Stimulated activated CD4-positive, alpha-beta T cell treated with anti-CD3 and anti-CD28 coated beads, Interleukin-2, amount 100 ng/mL, for 4 hours (primary cell): ENCODE measurements around the gene RPAP3.

Source experiments
- DNase-seq: peaks from one replicate; pipeline ENCODE4 v3.0.0-alpha.2; 2020; ENCODE audit warnings: low read depth

Gene RPAP3

DNA sequence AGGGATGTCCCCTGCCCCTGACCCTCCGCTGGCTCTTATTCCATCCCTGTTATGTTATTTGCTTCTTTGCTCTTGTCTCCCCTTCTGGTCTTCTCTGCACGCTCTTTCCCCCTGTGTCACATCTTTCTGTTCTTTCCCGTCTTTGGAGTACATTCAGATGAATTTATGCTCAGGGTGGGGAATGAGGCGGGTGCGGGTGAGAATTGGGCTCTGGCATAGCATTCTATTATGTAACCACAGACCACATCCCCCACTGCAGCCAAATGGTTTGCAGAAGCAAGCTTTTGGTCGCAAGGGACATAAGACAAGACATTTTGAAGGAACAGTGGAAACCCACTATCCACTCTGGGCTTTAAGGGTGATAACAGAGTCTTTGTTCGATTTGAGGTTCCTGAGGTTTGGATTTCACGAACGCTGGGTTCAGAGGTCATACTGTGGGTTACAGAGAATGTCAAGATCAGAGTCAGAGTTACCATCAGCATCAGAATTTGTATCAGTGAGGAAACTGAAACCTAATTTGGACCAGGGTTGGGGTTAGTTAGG lies 15.7 kb upstream of the RPAP3 start:
- no peak for DNase-seq

DNA sequence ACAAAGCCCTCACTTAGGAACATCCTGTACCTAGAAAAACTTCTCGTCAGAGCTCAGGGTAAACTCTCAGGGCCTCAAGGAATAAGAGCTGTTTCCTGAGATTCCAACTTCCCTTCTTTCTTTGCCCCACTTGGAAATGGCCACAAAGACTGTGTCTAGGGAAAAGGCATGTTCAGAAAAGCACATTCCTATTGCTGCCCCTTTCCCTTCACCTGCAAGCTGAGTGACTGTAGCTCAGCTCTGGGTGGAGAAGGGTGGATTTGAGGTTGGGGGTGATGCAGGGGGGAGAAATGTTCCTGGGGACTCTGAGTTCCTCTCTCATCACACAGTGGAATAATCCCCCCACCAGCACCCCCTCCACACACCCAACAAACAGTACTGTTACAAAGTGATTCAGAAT lies 12.7 kb upstream of the RPAP3 start:
- no peak for DNase-seq

DNA sequence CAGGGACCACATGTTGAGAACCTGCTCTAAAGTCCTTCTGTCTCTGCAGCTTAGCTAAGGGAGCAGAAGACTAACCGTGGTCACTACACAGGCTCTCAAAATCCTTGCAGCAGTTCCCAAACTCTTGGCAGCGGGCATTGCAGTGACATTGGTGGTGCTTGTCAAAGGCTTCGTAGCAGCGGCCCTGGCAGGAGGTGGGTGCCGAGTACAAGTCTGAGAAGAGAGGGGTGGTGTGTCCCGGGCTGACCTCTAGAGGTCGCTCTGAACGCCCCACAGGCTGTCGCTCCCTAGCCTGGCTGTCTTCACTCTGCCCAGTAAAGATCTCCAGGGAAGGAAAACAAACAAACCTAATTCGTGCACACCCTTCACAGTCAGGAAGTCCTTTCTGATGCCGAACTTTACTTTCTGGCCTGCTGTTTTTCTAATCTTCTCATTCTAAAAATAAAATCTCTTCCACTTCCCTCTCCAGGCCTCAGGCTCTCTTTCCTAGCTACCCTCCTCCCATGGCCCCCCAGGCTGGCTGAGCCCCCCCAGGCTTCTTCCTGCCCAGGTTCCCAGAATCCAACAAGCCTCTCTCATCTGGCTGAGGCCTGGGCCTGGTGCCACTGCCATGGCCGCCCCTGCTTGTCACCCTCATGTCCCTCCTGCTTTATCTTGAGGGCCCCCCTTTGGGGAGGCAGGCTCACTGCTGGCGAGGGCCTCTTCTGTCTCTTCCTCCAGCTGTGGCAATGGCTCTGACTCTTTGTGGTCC lies 11.8 kb upstream of the RPAP3 start:
- DNase-seq: peak; percentile 16

DNA sequence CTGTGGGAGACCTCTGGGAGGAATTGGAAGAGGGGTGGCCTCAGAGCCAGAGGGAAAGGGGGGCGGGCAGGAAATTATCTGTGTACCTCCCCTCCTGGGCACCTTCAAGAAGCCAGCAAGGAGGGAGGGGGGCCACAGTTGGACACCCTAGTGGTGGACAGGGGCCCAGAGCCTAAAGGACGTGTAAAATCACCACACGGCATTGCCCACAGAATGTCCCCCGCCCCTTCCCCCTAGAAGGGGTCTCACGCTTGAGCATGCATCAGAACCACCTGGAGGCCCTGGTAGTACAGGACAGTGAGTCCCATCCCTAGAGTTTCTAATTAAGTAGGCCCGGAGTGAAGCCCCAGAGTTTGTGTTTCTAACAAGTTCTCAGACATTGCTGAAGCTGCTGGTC lies 11.2 kb upstream of the RPAP3 start:
- no peak for DNase-seq

DNA sequence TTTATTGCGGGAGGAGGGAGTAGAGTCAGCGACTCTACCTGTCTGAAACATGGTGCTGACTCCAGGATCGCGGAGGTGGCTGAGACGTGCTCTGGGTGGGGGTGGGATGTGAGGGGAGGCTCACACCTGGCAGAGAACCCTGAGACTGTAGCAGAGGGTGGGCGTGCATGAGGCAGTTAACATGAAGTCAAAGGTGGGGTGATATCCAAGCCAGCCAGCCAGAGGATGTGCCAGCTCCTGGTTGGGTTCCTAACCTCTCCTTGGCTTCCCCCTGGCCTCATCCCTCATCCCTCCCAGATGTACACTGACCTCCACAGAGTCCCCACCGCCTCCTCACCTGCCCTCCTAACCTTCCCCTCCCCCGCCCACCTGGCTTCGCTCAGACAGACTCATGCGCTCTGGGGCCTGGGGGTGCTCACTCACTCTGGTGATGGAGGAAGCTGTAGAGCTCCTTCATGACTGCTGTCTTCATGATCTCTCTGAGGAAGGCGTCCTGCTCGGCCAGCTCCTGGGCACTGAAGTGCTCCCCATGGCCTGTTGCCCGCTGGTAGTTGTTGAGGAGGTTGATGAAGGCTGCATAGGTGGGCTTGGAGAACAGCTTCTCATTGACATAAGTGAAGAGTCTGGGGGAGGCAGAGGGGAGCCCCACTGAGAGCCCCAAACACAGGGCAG lies 10.2 kb upstream of the RPAP3 start:
- no peak for DNase-seq

DNA sequence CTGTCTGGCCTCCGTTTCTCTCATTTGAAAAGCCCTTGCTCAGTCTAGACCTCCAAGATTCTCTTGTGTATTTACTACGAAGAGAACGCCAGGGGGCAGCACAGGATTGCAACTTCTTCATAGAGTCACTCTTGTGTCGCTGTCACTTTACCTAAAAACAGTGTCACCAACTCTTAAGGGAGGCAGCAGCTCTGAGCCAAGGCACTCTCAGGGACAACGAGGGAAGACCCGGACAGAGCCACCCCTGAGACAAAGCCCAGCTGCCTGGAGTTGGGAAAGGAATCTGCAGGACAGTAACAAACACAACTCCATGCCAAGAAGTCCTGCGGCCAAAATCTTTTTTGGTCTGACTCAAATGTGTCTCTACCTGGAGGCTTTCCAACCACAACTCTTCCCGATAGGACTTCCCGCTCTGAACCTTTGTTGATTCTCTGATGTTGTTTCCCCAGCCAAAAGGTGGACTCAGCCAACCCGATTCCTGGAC lies 9.6 kb upstream of the RPAP3 start:
- DNase-seq: peak; percentile 70

DNA sequence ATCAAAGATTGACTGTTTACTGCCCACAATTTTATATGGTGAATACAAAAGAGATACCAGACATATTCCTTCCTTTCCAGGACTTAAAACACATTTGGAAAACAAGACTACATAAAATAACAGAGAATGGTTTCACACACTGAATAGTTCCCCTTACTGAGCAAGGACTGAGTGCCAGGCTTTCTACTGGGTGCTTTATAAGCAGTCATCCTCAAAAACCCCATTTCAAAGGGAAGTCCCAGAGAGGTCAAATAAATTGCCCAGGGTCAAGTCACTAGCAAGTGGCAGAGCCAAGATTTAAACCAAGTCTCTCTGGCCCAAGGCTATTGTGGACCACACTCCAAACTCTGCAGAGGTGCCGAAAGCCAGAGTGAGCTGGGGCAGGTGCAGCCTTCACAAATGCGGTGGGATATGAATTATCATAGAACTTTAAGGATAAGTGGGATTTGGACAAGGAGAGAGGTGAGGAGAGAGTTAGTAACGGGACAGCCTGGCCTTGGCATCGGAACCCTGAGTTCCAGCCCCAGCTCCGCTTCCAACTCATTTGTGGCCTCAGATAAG lies 9.1 kb upstream of the RPAP3 start:
- no peak for DNase-seq

DNA sequence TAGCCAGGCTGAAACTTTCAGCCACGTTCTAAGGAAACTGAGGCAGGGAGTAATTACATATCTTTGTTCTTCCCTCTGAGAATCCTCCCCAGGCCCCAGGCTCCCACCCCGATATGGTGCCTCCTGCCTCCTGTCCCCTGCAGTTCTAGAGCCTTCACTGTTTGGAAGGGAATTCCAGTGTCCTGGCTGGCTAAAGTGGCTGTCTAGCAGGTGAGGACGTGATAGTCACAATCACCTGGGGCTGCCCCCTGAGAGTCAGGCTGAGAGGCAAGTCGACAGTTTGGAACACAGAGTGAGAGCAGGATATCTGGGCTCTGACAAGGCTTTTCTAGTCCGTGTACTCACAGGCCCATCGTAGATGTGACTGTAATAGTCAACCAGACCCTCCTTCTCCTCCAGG lies 6.3 kb upstream of the RPAP3 start:
- DNase-seq: no peak

DNA sequence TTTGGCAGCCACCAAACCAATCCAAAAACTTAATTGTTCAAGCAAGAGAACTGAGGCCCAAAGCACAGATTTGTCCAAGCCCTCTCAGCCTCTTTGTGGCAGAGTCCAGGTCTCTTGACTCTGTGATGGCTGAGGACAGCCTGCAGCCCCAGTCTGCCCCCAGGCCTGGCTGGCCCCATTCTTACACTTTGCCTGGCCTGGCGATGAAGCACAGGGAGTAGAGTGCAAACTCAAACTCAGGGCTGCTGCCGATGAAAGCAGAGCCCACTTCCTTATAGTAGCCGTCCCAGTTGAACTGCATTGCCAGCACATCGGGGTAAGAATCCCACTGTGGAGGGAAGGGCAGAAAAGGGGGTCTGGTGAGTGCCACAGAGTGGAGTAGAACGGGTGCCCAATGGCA lies 5.6 kb upstream of the RPAP3 start:
- no peak for DNase-seq

DNA sequence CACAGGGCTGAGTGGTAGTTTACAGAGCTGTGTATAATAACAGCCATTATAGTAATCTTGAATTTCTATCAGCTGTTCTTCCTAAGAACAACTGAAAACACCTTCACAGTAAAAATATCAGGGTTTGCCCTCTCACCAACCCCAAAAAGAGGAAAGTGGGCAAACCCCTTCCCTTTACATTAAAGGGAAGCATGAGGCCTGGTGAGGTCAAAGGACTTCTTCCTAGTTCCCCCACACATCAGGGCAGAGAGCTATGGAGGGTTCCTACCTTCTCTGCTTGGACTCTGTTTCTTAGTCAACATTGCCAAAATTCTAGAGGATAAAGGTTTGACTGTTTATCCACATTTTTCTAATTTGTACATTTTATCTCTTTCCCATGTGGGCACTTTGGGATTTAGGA lies 4.4 kb upstream of the RPAP3 start:
- no peak for DNase-seq

DNA sequence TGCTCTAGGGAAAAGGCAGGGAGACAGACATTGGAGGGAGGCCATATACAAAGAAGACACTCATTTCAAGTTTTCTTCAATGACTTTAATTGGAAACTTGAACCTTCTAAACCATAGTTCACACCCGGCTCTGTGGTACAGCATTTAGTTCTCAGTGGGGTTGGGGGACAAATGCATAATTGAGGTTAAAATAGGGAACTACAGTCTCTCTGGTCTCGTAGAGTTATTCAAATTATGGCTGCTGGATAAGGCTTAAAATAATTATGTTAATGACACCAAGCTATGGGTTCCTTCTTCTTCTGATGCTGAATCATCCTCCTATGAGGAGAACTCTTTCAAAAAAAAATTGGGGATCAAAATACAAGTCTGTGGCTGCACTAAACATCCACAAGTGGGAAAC lies 3.8 kb upstream of the RPAP3 start:
- no peak for DNase-seq

DNA sequence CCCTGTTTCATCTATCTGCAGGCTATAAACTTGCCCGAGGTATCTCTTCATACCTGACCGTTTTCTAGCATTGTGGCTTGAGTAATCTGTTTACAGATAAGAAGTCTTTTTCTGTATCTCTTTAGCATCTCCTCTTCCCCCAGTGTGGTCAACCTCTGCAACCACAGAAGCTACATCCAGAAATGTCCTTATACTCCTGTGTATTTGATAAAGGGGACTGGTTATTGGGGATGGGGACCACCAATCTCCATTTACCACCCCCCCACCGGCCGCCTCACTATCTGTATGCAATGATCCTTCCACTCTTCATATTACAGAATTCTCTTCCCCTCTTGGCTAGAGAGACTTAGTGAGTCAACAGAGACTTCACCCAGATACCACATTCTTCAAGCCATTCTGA lies 3.4 kb upstream of the RPAP3 start:
- no peak for DNase-seq

DNA sequence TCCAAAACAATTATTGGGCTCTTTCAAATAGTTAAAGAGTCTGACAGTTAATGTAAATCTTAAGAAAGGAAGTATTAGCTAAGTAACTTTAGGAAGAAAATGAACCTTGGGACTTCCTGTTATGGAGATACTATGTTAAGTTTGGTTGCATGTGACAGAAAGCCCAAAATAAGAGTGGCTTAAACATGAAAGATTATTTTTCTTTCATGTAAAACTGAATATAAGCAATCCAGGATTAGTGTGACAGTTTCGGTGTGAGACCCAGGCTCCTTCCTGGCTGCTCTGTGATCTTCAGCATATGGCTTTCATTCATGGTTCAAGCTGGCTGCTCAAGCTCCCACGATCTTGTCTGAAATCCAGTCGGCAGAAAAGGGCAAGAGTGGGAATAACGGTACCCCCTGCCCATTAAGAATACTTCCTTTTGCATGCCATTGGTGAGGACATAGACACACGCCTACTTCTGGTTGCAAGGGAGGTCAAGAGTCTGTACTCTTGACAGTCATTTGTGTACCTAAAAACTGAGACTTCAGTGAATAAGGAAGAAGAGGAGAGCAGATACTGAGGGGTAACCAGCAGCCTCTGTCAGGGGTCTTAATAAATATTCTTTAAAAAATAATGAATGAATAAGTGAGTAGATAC lies 2.2 kb upstream of the RPAP3 start:
- no peak for DNase-seq

DNA sequence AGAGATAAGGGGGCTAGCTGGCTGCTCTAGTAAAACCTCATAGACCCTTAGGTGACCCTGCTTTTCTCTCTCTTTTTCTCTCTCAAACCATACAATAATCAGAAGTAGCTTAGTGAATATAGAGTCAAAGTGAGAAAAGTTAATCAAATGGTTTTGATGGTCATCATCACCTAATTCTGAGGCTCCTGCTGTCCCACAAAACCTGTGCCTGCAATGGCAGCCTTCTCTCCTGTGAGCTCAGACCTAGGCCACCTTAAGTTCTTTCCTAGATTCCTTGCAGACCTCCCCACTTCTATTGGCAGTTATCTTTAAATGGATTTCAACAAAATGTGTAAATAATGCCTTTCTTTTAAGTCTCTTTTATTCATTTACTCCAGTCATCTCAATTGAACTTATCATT lies 1.5 kb upstream of the RPAP3 start:
- no peak for DNase-seq

DNA sequence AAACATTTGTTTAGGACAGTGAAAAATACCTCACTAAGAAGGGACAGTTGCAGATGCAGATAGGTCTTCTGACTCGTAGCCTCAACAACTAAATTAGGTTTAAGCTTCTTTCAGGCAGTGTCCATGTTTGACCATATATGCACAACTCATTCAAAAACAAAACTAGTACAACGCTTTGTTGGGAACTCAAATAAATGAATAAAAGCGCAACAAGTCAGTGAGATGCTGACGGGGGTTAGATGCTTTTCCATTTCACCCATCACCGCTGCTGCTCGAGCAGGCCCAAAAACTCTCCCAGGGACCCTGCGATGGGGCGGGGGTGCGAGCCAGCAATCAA lies 633 bp downstream of the RPAP3 start:
- DNase-seq: no peak

DNA sequence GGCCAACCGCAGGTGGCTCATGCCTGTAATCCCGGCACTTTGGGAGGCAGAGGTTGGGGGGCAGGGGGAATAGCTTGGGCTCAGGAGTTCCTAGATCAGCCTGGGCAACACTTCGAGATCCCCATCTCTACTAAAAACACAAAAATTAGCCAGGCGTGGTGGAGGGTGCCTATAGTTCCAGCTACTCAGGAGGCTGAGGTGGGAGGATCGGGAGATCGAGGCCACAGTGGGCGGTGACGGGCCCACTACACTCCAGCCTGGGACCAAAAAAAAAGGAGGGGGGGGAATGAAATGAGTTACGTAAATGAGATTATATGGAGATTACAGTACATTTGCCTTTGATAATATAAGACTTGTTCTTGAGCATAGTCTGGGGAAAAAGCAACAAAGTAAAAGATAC lies 1.1 kb downstream of the RPAP3 start:
- DNase-seq: no peak

DNA sequence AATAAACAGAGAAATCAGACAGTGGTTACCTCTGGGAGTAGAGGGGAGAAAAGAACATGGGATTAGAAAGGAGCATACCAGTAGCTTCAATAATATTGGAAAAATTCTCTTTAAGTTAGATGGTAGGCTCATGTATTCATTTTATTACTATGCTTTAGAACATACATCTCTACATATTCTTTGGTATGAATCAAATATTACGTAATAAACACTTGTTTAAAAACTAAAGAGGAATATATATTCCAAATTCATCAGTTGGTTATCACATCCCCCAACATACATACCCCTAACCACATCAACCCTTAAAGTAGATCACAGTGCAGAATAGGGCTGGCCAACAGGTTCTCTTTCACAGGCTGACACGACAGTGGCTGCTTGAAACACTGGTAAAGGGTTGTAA lies 5.6 kb downstream of the RPAP3 start:
- DNase-seq: no peak

DNA sequence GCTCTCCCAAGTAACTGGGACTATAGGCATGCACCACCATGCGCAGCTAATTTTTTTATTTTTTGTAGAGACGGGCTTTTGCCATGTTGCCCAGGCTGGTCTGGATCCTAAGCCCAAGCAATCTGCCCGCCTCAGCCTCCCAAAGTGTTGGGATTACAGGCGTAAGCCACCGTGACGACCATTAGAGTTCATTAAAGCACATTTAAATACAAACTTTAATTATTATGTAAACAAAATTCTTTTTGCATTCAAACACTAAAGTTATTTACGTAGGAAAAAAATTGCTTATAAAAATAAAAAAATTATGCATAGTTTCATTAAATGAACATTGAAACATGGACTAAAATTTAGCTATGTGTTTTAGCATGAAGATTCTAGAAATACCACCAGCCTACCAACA lies 7.2 kb downstream of the RPAP3 start:
- no peak for DNase-seq

DNA sequence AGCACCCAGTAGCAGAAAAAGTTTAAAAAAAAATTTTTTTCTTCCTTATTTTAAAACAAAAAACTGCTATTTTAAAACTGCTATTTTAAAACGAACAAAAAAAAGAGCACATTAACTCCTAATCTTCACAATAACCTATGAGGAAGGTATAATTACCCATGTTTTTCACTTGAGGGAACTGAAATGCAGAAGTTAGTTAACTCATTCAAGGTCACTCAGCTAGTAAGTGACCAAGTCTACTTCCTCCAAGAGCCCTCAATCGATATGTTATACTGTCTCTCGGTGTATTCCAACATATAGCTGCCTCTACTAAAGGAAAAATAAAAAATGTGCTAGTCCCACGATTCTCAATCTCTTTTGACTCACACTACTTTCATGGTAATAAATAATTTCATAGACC lies 7.8 kb downstream of the RPAP3 start:
- DNase-seq: no peak

DNA sequence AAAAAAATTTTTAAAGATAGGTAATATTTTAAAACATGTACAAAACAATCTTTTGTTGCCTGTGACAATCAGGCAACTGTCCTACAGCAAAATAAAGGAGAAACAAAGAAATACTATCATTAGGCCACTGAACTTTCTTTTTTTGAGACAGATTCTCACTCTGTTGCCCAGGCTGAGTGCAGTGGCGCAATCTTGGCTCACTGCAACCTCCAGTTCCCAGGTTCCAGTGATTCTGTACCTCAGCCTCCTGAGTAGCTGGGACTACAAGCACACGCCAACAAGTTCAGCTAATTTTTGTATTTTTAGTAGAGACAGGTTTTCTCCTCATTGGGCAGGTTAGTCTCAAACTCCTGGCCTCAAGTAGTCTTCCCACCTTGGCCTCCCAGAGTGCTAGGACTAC lies 16.6 kb downstream of the RPAP3 start:
- no peak for DNase-seq

DNA sequence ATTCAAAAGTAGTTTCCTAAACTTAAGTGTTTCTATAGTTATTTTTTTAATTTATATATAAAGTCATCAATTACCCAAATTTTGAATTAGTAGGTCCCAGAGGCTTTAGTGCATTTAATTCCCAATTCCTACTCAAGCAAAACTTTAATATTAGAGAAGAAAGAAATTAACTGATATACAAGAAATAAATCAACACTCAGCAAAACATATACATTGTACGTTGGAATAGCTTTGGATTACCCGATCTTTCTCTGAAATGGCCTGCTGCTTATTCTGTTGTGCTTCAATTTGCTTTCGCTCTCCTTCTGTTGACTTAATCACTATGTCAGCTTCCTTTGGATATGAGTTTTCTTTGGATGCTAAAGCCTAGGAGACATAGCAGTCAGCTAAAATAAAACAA lies 18.2 kb downstream of the RPAP3 start:
- DNase-seq: no peak

DNA sequence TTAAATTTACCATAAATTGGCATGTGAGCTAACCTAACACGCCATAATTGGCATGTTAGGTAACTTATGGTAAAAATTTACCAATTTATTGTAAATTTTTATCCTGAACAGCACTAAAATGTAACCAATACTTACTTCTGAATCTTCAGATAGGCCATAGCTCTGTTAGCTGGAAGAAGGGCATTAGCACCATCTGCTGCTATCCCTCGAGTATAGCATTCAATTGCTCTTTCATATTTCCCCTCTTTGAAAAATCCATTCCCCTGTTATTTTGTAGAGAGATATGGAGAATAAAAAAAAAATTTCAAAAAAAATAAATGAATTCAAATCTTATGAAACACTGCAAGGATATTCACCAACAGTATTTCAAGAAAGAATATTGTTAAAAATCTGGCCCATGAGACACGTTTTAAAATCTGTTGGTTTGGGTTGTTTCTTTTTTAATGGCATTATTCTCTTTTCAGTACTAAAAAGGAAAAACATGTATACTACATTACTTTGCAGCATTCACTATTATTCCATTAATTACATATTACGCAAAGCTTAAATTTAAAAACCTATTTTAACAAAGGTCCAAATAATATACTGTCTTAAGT lies 19.1 kb downstream of the RPAP3 start:
- DNase-seq: peak; percentile 15

DNA sequence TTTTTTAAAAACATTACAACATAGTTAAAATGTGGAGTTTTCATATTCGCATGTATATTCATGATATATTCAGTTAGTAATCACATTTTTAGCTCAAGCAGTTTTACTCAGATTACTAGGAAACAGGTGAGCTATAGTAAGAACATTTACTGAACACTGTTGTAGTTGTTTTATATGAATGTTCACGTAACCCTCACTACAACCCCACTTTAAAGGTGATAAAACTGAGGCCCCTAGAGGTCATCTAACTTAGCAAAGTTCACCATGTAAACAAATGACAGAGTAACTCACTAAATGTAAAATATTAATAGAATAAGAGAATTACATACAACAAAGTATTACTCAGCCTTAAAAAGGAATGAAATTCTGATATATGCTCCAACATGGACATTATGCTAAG lies 26.0 kb downstream of the RPAP3 start:
- no peak for DNase-seq
